ENCODE data around the gene RNF11.

DNA sequence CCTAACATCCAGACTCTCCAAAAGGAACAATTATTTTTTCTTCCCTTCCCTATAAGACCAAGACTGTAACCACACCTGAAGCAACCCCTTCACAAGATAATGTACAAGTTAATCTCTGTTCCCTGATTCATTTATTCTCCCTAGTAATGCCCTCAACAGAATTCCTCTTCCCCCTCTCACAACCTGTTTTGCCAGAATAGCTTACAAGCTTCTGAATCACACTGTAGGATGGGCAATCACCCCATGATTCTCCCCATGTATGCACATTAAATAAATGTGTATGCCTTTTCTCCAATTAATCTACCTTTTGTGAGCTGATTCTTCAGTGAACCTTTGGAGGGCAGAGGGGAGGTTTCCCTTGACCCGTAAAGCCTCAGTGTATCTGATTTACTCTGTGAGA is 20.9 kb upstream of the RNF11 start:
- no peak for TF ChIP-seq ZNF274 (IDR thresholded peaks at IDR 0.05; ENCODE audit: low read depth, low read length)
- no peak for TF ChIP-seq YY1 (IDR thresholded peaks at IDR 0.05; ENCODE audit: insufficient read depth, insufficient read length)
- no peak for TF ChIP-seq SUZ12 (IDR thresholded peaks at IDR 0.05; ENCODE audit: extremely low read depth, insufficient read depth, insufficient read length)
